Kidney (tissue), 14 donors: Measurements from ENCODE around the gene MYCL. TPM values are rescaled to one million over a fixed set of nuclear protein-coding genes. Genes with fewer than 3 reads are reported as not detected.

Experiments
- DNase-seq, 5 donors: peaks; one replicate each; pipeline ENCODE4 v3.0.0-alpha.2; 2013 to 2020
- FAIRE-seq: peaks from 2 replicates; lab custom pipeline; 2012; peaks lifted over from hg19 to GRCh38; lab: Jason Lieb, UNC
- H3K27ac ChIP-seq, 2 donors: one replicate each; pipeline ENCODE4 v1.7.0; 2013; ENCODE audit warnings: low read depth in 2 of 2, low read length in 2 of 2, inconsistent platforms in 1 of 2
- H3K27me3 ChIP-seq: one replicate; pipeline ENCODE4 v1.7.1; 2013; ENCODE audit warnings: low read length, inconsistent platforms; ENCODE audit not compliant: control insufficient read depth, insufficient read depth
- H3K36me3 ChIP-seq, 3 donors: one replicate each; pipeline versions ENCODE4 v1.7.0 to v1.7.1; 2013; ENCODE audit warnings: low read length in 3 of 3, control low read depth in 1 of 3, inconsistent platforms in 1 of 3; ENCODE audit not compliant: insufficient read depth in 3 of 3, control insufficient read depth in 2 of 3
- H3K4me1 ChIP-seq, 3 donors: one replicate each; pipeline versions ENCODE4 v1.7.0 to v1.7.1; 2013; ENCODE audit warnings: low read length in 3 of 3, inconsistent platforms in 1 of 3, low read depth in 1 of 3; ENCODE audit not compliant: control insufficient read depth in 2 of 3, insufficient read depth in 2 of 3
- H3K4me3 ChIP-seq, 3 donors: one replicate each; pipeline versions ENCODE4 v1.7.0 to v1.8.1; 2013; ENCODE audit warnings: low read length in 3 of 3, control low read depth in 1 of 3, inconsistent platforms in 1 of 3
- H3K9ac ChIP-seq, 3 donors: one replicate each; pipeline versions ENCODE4 v1.7.0 to v1.7.1; 2013; ENCODE audit warnings: low read length in 3 of 3, control low read depth in 1 of 3, inconsistent platforms in 1 of 3
- H3K9me3 ChIP-seq, 3 donors: one replicate each; pipeline versions ENCODE4 v1.7.0 to v1.7.1; 2013; ENCODE audit warnings: low read length in 3 of 3, control low read depth in 1 of 3, inconsistent platforms in 1 of 3; ENCODE audit not compliant: control insufficient read depth in 2 of 3, insufficient read depth in 1 of 3
- intact Hi-C: fragments of 100-400 bp; cut with DNase I; formaldehyde crosslinking; loops from one replicate; pipeline ENCODE4 v1.11.1; 2022
- polyA plus RNA-seq: library from polyadenylated mRNA; stranded (reverse); fragments of 350-450 nt; fragmentation: Illumina TruSeq; extraction: RNeasy Lipid Tissue Mini Kit (QIAGEN cat#74804); gene quantifications from one replicate; pipeline ENCODE4 v1.2.3, GENCODE V29; 2014; ENCODE audit warnings: low read depth, low replicate concordance; ENCODE audit not compliant: insufficient read depth
- total RNA-seq: library from RNA; stranded (reverse); fragmentation: NEBNext Ultra II Directional; extraction: Animal tissue kit (Norgen Biotek cat#: 25700); gene quantifications from one replicate; pipeline ENCODE4 v1.2.1, GENCODE V29; 2021
- TF ChIP-seq, protein P1 (sequence below): IDR thresholded peaks from 3 replicates; pipeline ENCODE4 v1.5.1; 2012; ENCODE audit warnings: mild to moderate bottlenecking, moderate library complexity, borderline replicate concordance; ENCODE audit not compliant: insufficient read depth; ENCODE audit errors: extremely low read depth
- donor health status: control.
- donor health status: control.
- donor health status: control.
- donor health status: control.
- donor health status: control.
- donor health status: DM: yes; HTN: yes; CAD: no.
- donor health status: Normal renal cell carcinoma (clear cell type).

The MYCL gene
- total and polyA plus RNA-seq, 2 donors from 2014 or later: 1.7 to 4.2 TPM

DNA sequence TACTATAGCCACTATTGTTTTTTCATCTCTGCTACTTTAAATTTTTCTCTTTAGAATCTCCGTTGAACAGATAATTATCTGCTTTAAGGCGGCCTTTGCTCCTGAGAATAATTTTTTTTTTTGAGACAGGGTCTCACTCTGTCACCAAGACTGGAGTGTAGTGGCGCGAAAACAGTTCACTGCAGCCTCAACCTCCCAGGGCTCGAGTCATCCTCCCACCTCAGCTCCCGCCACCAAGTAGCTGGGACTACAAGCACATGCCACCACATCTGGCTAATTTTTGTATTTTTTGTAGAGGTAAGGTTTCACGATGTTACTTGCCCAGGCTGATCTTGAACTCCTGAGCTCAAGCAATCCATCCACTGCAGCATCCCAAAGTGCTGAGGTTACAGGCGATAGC, 47.0 kb downstream of the MYCL start:
- H3K9ac ChIP-seq: no peak overlapping the region
- H3K9me3 ChIP-seq: no peaks in the 10 kb centered on the region
- DNase-seq: no peak
- intact Hi-C loops: no loop called here
- FAIRE-seq: no peak
- no peak overlapping the region for H3K4me3 ChIP-seq
- TF ChIP-seq, protein P1, sequence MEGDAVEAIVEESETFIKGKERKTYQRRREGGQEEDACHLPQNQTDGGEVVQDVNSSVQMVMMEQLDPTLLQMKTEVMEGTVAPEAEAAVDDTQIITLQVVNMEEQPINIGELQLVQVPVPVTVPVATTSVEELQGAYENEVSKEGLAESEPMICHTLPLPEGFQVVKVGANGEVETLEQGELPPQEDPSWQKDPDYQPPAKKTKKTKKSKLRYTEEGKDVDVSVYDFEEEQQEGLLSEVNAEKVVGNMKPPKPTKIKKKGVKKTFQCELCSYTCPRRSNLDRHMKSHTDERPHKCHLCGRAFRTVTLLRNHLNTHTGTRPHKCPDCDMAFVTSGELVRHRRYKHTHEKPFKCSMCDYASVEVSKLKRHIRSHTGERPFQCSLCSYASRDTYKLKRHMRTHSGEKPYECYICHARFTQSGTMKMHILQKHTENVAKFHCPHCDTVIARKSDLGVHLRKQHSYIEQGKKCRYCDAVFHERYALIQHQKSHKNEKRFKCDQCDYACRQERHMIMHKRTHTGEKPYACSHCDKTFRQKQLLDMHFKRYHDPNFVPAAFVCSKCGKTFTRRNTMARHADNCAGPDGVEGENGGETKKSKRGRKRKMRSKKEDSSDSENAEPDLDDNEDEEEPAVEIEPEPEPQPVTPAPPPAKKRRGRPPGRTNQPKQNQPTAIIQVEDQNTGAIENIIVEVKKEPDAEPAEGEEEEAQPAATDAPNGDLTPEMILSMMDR: no peak
- peaks cover 2 to 9% (median 2%) of the 10 kb centered on the region in 3 donors for H3K4me1 ChIP-seq
- no peaks in the 10 kb centered on the region for H3K36me3 ChIP-seq
- no peak overlapping the region for H3K27ac ChIP-seq
- H3K27me3 ChIP-seq: no peaks in the 10 kb centered on the region

DNA sequence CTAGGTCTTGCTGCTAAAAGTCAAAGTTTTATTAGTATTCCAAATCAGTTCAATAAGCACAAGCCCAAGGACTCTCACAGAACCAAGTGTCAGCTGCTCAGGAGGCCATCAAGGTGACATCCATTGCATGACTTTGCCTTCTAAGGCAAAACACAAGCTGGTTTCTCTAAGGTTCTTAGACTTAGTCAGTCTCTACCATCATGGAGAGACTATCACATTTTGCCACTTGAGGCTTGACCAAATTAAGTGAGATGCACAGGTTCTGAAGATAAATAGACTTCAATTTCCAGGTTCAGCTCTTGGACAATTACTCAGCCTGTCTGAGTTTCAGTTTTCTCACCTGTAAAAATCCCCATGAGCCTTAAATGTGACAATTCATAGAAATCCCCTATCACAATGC, 47.4 kb downstream of the MYCL start:
- Histone ChIP-seq H3K27me3 (no peaks in the 10 kb centered on the region), H3K36me3 (peaks cover 0 to 4% (median 2%) of the 10 kb centered on the region in 3 donors), H3K9me3 (no peaks in the 10 kb centered on the region), H3K9ac (no peak overlapping the region), H3K4me3 (no peak overlapping the region), H3K4me1 (peaks cover 2 to 9% (median 2%) of the 10 kb centered on the region in 3 donors), H3K27ac (no peak overlapping the region)
- no peak for DNase-seq
- no peak for FAIRE-seq
- TF ChIP-seq, protein P1: no peak
- intact Hi-C loops: no loop called here

DNA sequence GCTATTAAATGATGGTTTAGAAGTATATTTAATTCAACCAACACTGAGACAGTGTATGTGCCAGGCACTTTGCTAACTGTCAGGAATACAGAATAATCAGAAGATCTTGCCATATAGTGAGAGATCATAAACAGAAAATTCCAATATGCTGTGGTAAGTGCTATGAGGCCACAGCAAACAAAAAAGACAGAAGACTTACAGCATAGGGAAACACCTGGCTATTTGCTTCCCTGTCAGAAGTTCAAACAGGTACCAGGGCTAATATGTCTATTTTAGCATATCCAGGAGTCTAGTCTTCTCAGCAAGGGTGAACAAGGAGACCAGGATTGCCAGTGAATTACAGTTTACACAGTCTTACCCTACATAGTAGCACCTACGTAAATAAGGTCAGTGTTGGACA, 48.8 kb downstream of the MYCL start:
- H3K9ac ChIP-seq: no peak overlapping the region
- no peak for FAIRE-seq
- peaks cover 2 to 9% (median 2%) of the 10 kb centered on the region in 3 donors for H3K4me1 ChIP-seq
- no peak for DNase-seq
- H3K36me3 ChIP-seq: peaks cover 0 to 5% (median 5%) of the 10 kb centered on the region in 3 donors
- H3K4me3 ChIP-seq: no peak overlapping the region
- H3K27ac ChIP-seq: no peak overlapping the region
- TF ChIP-seq, protein P1: no peak
- H3K27me3 ChIP-seq: no peaks in the 10 kb centered on the region
- intact Hi-C loops: no loop called here
- H3K9me3 ChIP-seq: no peaks in the 10 kb centered on the region

DNA sequence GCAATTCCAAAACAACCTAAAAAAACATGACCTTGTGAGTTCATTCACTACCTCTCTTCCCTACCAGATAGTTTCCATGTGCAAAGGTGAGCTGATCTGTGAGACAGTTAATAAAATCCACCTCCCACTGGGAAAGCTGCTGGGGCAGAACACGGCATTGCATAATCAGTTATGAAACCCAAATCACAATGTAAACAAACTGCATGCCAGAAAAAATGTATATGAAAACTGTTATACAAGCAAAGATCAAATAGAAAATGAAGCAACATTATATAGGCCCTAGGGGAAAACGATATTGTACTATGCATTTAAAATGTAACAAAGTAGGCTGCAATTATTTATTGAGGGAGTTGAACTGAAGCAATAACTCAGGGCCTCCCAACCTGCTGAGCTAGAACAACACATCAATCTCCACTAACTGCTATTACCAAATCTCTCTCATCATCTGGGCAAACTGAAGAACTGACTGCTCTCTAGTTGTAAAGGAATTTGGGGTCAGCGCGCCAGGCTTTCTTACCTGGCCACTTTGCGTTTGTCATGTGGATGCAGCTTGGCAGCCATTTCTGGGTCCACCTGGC, 49.4 kb downstream of the MYCL start:
- Histone ChIP-seq H3K4me3 (no peak overlapping the region), H3K9ac (no peak overlapping the region), H3K27me3 (no peaks in the 10 kb centered on the region), H3K9me3 (no peaks in the 10 kb centered on the region), H3K4me1 (peaks cover 2 to 9% (median 2%) of the 10 kb centered on the region in 3 donors), H3K27ac (no peak overlapping the region), H3K36me3 (peaks cover 3 to 8% (median 6%) of the 10 kb centered on the region in 3 donors)
- intact Hi-C loops: no loop called here
- FAIRE-seq: no peak
- DNase-seq: peak in 4 of 5 donors; percentile 47 to 76 (median 60)
- TF ChIP-seq, protein P1: no peak
